ENCODE data around the gene ADI1.

The ADI1 gene

GRCh38 chr2:3479430-3480320 is 39.7 kb downstream of the ADI1 start:
- H3K4me3 ChIP-seq (ENCODE audit: low read length): no peak overlapping the region
- TF ChIP-seq CTCF (conservative IDR thresholded peaks at IDR 0.05; ENCODE audit: low read length): no peak
- no peak for DNase-seq (ENCODE audit: low read depth)

GRCh38 chr2:3478846-3479385 is 40.4 kb downstream of the ADI1 start:
- H3K4me3 ChIP-seq (ENCODE audit: low read length): no peak overlapping the region
- no peak for TF ChIP-seq CTCF (conservative IDR thresholded peaks at IDR 0.05; ENCODE audit: low read length)
- DNase-seq (ENCODE audit: low read depth): no peak

- DNase-seq (ENCODE audit: low read depth): no peak
- no peak for TF ChIP-seq CTCF (conservative IDR thresholded peaks at IDR 0.05; ENCODE audit: low read length)
- H3K4me3 ChIP-seq (ENCODE audit: low read length): no peak overlapping the region
These were observed 42.4 kb downstream of the ADI1 start for GRCh38 chr2:3476985-3477327.

GRCh38 chr2:3476321-3476984 is 42.9 kb downstream of the ADI1 start:
- peak; percentile 6 for DNase-seq (ENCODE audit: low read depth)
- TF ChIP-seq CTCF (conservative IDR thresholded peaks at IDR 0.05; ENCODE audit: low read length): no peak
- H3K4me3 ChIP-seq (ENCODE audit: low read length): no peak overlapping the region

GRCh38 chr2:3475771-3476170 is 43.6 kb downstream of the ADI1 start:
- no peak overlapping the region for H3K4me3 ChIP-seq (ENCODE audit: low read length)
- no peak for DNase-seq (ENCODE audit: low read depth)
- TF ChIP-seq CTCF (conservative IDR thresholded peaks at IDR 0.05; ENCODE audit: low read length): no peak

- no peak for DNase-seq (ENCODE audit: low read depth)
- no peak for TF ChIP-seq CTCF (conservative IDR thresholded peaks at IDR 0.05; ENCODE audit: low read length)
- H3K4me3 ChIP-seq (ENCODE audit: low read length): no peak overlapping the region
These were observed 46.4 kb downstream of the ADI1 start for GRCh38 chr2:3472966-3473365.

Measured in AG10803 (cell line).